ENCODE results near the gene BRPF1.

DNA sequence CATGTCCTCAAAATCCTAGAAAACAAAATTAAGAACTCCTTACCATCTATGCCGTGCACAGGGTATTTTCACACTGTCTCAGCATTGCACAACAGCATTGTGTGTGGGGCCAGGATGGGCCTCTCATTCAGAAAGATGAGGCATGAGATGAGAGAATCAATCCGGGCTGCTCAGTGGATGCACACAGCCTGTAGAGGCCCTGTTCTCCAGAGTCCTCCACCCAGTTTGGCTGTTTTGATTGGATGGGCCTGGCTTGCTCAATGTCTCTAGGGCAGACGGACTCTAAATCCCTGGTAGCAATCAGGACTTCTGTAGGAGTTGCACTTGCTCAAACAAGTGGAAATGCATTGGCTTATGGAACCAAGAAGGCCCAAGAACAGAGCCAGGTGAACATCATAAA lies 48.1 kb upstream of the BRPF1 start:
- TF ChIP-seq CTCF (conservative IDR thresholded peaks at IDR 0.05; ENCODE audit: low read length) (no peak), EZH2phosphoT487 (IDR thresholded peaks at IDR 0.05; ENCODE audit: borderline replicate concordance) (no peak)

All from Loucy (cell line).